B cell (primary cell): ENCODE results near the gene ZRSR2. TPM values are rescaled to one million over a fixed set of nuclear protein-coding genes. Genes with fewer than 3 reads are reported as not detected.

Experiments
- ATAC-seq: fragments of 200-7000 bp; cut with Tn5 transposase; one replicate; pipeline ENCODE4 v1.10.0; 2021; ENCODE audit warnings: low read depth, mild to moderate bottlenecking, moderate number of reproducible peaks, moderate library complexity
- CTCF ChIA-PET: fragments of 350-600 bp; sonication (Branson Sonifier 250); formaldehyde crosslinking; loops from one replicate; lab custom pipeline; 2021; ENCODE audit warnings: antibody characterized with exemption, inconsistent platforms; lab: Charles Lee
- POLR2A ChIA-PET: fragments of 350-600 bp; sonication (Branson Sonifier 250); formaldehyde crosslinking; loops from one replicate; lab custom pipeline; 2021; ENCODE audit warnings: antibody characterized with exemption; lab: Charles Lee
- DNase-seq: peaks from one replicate; pipeline ENCODE4 v3.0.0; 2013
- H2AFZ ChIP-seq: 2 replicates; pipeline ENCODE4 v1.6.1; 2012; ENCODE audit warnings: mild to moderate bottlenecking, low read depth, low read length; ENCODE audit not compliant: insufficient read depth, poor library complexity, severe bottlenecking
- H3K27ac ChIP-seq, 2 donors: 1 replicate in 1 of 2; 2 replicates in 1 of 2; pipeline ENCODE4 v1.5.1; 2012 to 2013; ENCODE audit warnings: low read length in 2 of 2, mild to moderate bottlenecking in 2 of 2, moderate library complexity in 1 of 2
- H3K27me3 ChIP-seq, 4 experiments: fragments of 200-600 bp in 1 of 4; sonication (generic) in 1 of 4; replicated peaks in 1 of 4; 1 replicate in 2 of 4; 2 replicates in 2 of 4; pipeline versions ENCODE4 v1.6.1 to v1.7.0; 2013 to 2016; ENCODE audit warnings: low read length in 3 of 4, mild to moderate bottlenecking in 2 of 4, mixed read lengths in 1 of 4, moderate library complexity in 1 of 4; ENCODE audit not compliant: insufficient read depth in 4 of 4, control insufficient read depth in 3 of 4; ENCODE audit errors: control extremely low read depth in 1 of 4
- H3K36me3 ChIP-seq, 2 experiments: replicated peaks in 1 of 2; 1 replicate in 1 of 2; 2 replicates in 1 of 2; pipeline versions ENCODE4 v1.6.1 to v1.7.1; 2013; ENCODE audit warnings: low read length in 1 of 2; ENCODE audit not compliant: insufficient read depth in 2 of 2, control insufficient read depth in 1 of 2; ENCODE audit errors: control extremely low read depth in 1 of 2, extremely low read depth in 1 of 2
- H3K4me1 ChIP-seq, 2 donors: fragments of 200-600 bp in 1 of 2; sonication (generic) in 1 of 2; 1 replicate in 1 of 2; 2 replicates in 1 of 2; pipeline versions ENCODE4 v1.5.1 to v1.6.1; 2013 to 2017; ENCODE audit warnings: low read length in 2 of 2; ENCODE audit not compliant: control insufficient read depth in 2 of 2, insufficient read depth in 2 of 2
- H3K4me2 ChIP-seq: replicated peaks from 2 replicates; pipeline ENCODE3; 2012; ENCODE audit warnings: mild to moderate bottlenecking, low read depth, low read length; ENCODE audit not compliant: poor library complexity, severe bottlenecking
- H3K4me3 ChIP-seq, 5 experiments: fragments of 200-600 bp in 1 of 5; sonication (generic) in 1 of 5; 1 replicate in 3 of 5; 2 replicates in 2 of 5; pipeline versions ENCODE4 v1.5.1 to v1.7.0; 2011 to 2016; ENCODE audit warnings: low read length in 4 of 5, mild to moderate bottlenecking in 4 of 5, low read depth in 2 of 5, control low read depth in 1 of 5, moderate library complexity in 1 of 5; ENCODE audit not compliant: insufficient read depth in 1 of 5; ENCODE audit errors: control extremely low read depth in 1 of 5, extremely low read depth in 1 of 5
- H3K79me2 ChIP-seq: fragments of 200-600 bp; sonication (generic); one replicate; pipeline ENCODE4 v1.6.0; 2016; ENCODE audit warnings: low read length; ENCODE audit not compliant: control insufficient read depth, insufficient read depth
- H3K9ac ChIP-seq: fragments of 200-600 bp; sonication (generic); 2 replicates; pipeline ENCODE4 v1.6.1; 2017; ENCODE audit warnings: mild to moderate bottlenecking, low read length, moderate library complexity
- H3K9me3 ChIP-seq, 3 donors: one replicate each; pipeline versions ENCODE4 v1.6.1 to v1.7.1; 2013; ENCODE audit warnings: low read length in 2 of 3; ENCODE audit not compliant: control insufficient read depth in 2 of 3, insufficient read depth in 1 of 3; ENCODE audit errors: control extremely low read depth in 1 of 3
- H4K20me1 ChIP-seq: 2 replicates; pipeline ENCODE4 v1.6.0; 2012; ENCODE audit warnings: mild to moderate bottlenecking, low read length; ENCODE audit not compliant: insufficient read depth, control insufficient read depth, poor library complexity, severe bottlenecking
- H3K27ac Mint-ChIP-seq: one replicate; pipeline ENCODE4 v1.8.0; 2021; ENCODE audit warnings: mixed read lengths
- H3K27me3 Mint-ChIP-seq: one replicate; pipeline ENCODE4 v1.8.0; 2021; ENCODE audit warnings: mixed read lengths
- H3K4me1 Mint-ChIP-seq: one replicate; pipeline ENCODE4 v1.8.0; 2021; ENCODE audit warnings: mixed read lengths
- H3K4me3 Mint-ChIP-seq: one replicate; pipeline ENCODE4 v1.8.0; 2021; ENCODE audit warnings: mixed read lengths
- H3K9me3 Mint-ChIP-seq: one replicate; pipeline ENCODE4 v1.8.0; 2022; ENCODE audit warnings: mixed read lengths; ENCODE audit not compliant: insufficient read depth
- CTCF ChIP-seq: fragments of 200-600 bp; IDR thresholded peaks from one replicate; pipeline ENCODE4 v1.8.0; 2022; ENCODE audit warnings: antibody characterized with exemption, mild to moderate bottlenecking
- EZH2 ChIP-seq: IDR thresholded peaks from 2 replicates; pipeline ENCODE4 v1.6.1; 2012; ENCODE audit warnings: borderline replicate concordance, low read depth, mild to moderate bottlenecking, moderate library complexity, low read length; ENCODE audit not compliant: insufficient read depth, poor library complexity, severe bottlenecking
- WGBS: methylation state at CpG from one replicate; pipeline ENCODE4 v1.1.5; 2013; ENCODE audit warnings: missing lambda C conversion rate; ENCODE audit not compliant: insufficient coverage; 5-methylcytosine and 5-hydroxymethylcytosine counted together
- intact Hi-C: fragments of 100-400 bp; cut with micrococcal nuclease; formaldehyde crosslinking; loops from one replicate; pipeline ENCODE4 v1.10.0; 2022
- polyA plus RNA-seq: library from polyadenylated mRNA; depleted of rRNA; stranded (reverse); fragments of >200 nt; gene quantifications from 2 replicates; pipeline ENCODE4 v1.2.3, GENCODE V29; 2012
- total RNA-seq, 2 donors: library from RNA; stranded (reverse); fragments of 120-200 nt in 1 of 2; gene quantifications; 1 replicate in 1 of 2; 2 replicates in 1 of 2; pipeline versions ENCODE4 v1.2.3 to v1.2.4, GENCODE V29; 2013 to 2022

The ZRSR2 gene
- total and polyA plus RNA-seq, 2 donors (not counting 1 experiment from before 2014, with no cell fraction given): 27.8 to 28.6 TPM

DNA sequence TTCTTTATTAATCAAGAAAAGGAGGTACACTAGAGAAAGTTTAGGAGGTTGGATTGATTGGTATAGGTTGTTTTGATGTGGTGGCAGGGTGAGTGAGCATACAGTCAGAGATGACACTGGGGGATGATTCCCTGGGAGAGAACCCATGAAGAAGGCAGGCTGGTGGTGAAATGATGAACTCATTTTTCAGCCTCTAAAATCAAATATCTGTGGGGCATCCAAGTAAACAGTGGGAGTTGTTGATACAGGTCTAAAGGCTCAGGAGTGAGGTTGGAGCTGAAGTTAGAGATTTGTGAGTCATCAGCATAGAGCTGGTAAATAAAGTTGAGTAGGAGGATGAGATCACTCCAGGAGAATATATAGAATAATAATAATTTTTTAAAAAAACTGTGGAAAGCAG lies 74.3 kb downstream of the ZRSR2 start:
- no peak overlapping the region for H2AFZ ChIP-seq
- intact Hi-C loops: no loop called here
- DNase-seq: no peak
- H3K27me3 Mint-ChIP-seq: no peaks in the 10 kb centered on the region
- no peaks in the 10 kb centered on the region for H3K9me3 ChIP-seq
- H4K20me1 ChIP-seq: no peaks in the 10 kb centered on the region
- no peak for TF ChIP-seq EZH2
- TF ChIP-seq CTCF: no peak
- POLR2A ChIA-PET: no interaction called here
- ATAC-seq: no peak
- H3K9ac ChIP-seq: no peak overlapping the region
- H3K4me3 ChIP-seq: no peak overlapping the region
- H3K4me1 Mint-ChIP-seq: no peaks in the 10 kb centered on the region
- no peaks in the 10 kb centered on the region for H3K9me3 Mint-ChIP-seq
- CTCF ChIA-PET: no interaction called here
- no peak overlapping the region for H3K4me3 Mint-ChIP-seq
- no peaks in the 10 kb centered on the region for H3K79me2 ChIP-seq
- no peaks in the 10 kb centered on the region for H3K27me3 ChIP-seq
- H3K4me1 ChIP-seq: peaks cover 3 to 5% of the 10 kb centered on the region in 2 donors
- H3K27ac Mint-ChIP-seq: no peak overlapping the region
- no peak overlapping the region for H3K27ac ChIP-seq
- H3K4me2 ChIP-seq: no peak overlapping the region
- H3K36me3 ChIP-seq: no peaks in the 10 kb centered on the region

DNA sequence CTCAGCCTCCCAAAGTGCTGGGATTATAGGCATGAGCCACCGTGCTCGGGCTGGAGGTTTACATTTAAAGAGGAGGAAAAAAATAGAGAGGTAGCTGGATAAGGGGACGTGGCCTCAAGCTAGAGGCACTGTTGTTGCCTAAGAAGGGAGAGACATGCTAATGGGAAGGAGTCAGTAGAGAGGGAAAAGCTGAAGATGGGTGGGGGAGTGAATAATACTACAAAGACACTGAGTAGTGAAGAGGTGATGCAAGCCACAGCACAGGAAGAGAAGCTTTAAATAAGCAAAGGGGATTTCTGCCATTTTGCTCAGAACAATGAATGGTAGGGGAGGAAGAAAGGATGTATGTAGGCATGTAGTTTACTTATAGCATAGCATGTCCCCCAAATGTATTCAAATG lies 75.9 kb downstream of the ZRSR2 start:
- ChIA-PET POLR2A (no interaction called here), CTCF (no interaction called here)
- intact Hi-C loops: no loop called here
- H3K9me3 ChIP-seq: no peaks in the 10 kb centered on the region
- DNase-seq (no peak), ATAC-seq (no peak)
- H3K79me2 ChIP-seq: no peaks in the 10 kb centered on the region
- no peak overlapping the region for H3K4me3 Mint-ChIP-seq
- no peaks in the 10 kb centered on the region for H4K20me1 ChIP-seq
- no peaks in the 10 kb centered on the region for H3K9me3 Mint-ChIP-seq
- no peak overlapping the region for H3K27ac ChIP-seq
- TF ChIP-seq CTCF (no peak), EZH2 (no peak)
- H3K27me3 ChIP-seq: no peaks in the 10 kb centered on the region
- H3K27ac Mint-ChIP-seq: no peak overlapping the region
- H3K4me2 ChIP-seq: no peak overlapping the region
- no peak overlapping the region for H3K9ac ChIP-seq
- no peaks in the 10 kb centered on the region for H3K4me1 Mint-ChIP-seq
- 100% methylated on average over 3 of the region's 3 CpGs for WGBS
- H3K27me3 Mint-ChIP-seq: no peaks in the 10 kb centered on the region
- peaks cover 3 to 5% of the 10 kb centered on the region in 2 donors for H3K4me1 ChIP-seq
- H3K4me3 ChIP-seq: no peak overlapping the region
- H2AFZ ChIP-seq: no peak overlapping the region
- H3K36me3 ChIP-seq: no peaks in the 10 kb centered on the region
